ENCODE results near the gene C11orf98.
A peak's percentile ranks its signal among the peaks of the same experiment; 100 is the strongest.
"Not testable (repeated sequence)": the region's sequence is repeated elsewhere in the genome, so short reads cannot be mapped to it uniquely, and the experiment has no call there.

C11orf98 gene

DNA sequence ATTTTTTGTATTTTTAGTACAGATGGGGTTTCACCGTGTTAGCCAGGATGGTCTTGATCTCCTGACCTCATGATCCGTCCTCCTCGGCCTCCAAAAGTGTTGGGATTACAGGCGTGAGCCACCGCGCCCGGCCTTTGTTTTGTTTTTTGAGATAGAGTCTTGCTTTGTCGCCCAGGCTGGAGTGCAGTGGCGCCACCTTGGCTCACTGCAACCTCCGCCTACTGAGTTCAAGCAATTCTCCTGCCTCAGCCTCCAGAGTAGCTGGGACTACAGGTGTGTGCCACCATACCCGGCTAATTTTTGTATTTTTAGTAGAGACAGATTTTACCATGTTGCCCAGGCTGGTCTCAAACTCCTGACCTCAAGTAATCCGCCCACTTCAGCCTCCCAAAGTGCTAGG is 14.7 kb downstream of the C11orf98 start:
- H3K4me3 ChIP-seq (ENCODE audit: extremely low read depth, insufficient read depth, low read length, poor library complexity, severe bottlenecking); H3K9me3 ChIP-seq (ENCODE audit: control insufficient read depth, low read length); H3K4me1 ChIP-seq (ENCODE audit: control insufficient read depth, insufficient read depth, low read length, poor library complexity, severe bottlenecking); H3K27ac ChIP-seq (ENCODE audit: low read depth, low read length, severe bottlenecking): not testable (repeated sequence)
- WGBS, 2 experiments (ENCODE audit: insufficient coverage in 2 of 2), result 96% methylated on average over 8 to 12 of the region's 12 CpGs
- H3K36me3 ChIP-seq (ENCODE audit: control insufficient read depth, insufficient read depth, low read length), result peaks cover 26% of the 10 kb centered on the region

DNA sequence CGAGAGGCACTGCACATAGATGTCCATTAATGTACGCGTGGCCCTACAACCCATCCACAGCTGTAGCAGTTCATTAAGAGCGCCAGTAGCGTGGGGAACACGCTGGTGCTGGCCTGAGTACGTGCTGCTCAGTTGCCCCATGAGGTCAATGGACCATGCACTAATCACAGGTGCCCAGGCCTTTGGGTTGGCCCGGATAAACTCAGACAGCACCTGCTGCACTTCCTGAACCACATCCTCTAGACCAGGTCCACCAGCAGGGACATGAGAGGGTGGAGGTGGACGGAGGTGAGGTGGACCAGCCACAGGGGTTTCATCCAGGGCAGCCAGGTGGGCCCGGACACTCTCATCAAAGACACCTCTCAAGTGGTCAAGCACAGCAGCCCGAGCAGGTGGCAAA is 15.5 kb downstream of the C11orf98 start:
- no peak overlapping the region for H3K4me3 ChIP-seq (ENCODE audit: extremely low read depth, insufficient read depth, low read length, poor library complexity, severe bottlenecking)
- 96 to 97% methylated on average over 10 to 11 of the region's 11 CpGs for WGBS, 2 experiments (ENCODE audit: insufficient coverage in 2 of 2)

DNA sequence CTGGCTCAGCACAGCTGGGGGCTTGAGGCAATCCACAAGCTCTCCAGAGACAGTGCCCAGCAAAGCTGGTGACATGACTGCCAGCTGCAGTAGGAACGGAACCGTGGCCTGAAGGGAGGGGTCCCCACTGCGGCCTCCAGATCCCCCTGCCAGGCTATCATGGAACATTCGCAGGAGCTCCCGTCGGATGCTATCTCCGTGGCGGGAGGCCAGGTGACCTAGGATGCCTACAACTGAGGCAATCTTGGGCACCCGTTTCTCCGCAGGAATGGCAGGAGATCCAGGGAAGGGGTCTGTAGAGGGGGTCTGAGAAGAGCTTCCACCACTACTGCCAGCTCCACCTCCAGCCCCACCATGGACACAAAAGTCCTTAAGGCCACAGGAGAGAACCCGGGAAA is 16.0 kb downstream of the C11orf98 start:
- WGBS, 2 experiments (ENCODE audit: insufficient coverage in 2 of 2), result 95 to 99% methylated on average over 9 to 11 of the region's 11 CpGs
- Histone ChIP-seq H3K27ac (ENCODE audit: low read depth, low read length, severe bottlenecking) (no peak overlapping the region), H3K4me3 (ENCODE audit: extremely low read depth, insufficient read depth, low read length, poor library complexity, severe bottlenecking) (no peak overlapping the region), H3K4me1 (ENCODE audit: control insufficient read depth, insufficient read depth, low read length, poor library complexity, severe bottlenecking) (peaks cover 8% of the 10 kb centered on the region), H3K36me3 (ENCODE audit: control insufficient read depth, insufficient read depth, low read length) (peaks cover 38% of the 10 kb centered on the region), H3K9me3 (ENCODE audit: control insufficient read depth, low read length) (no peaks in the 10 kb centered on the region)

More for the DNA sequence above, 15.5 kb downstream of the C11orf98 start:
- Histone ChIP-seq H3K36me3 (ENCODE audit: control insufficient read depth, insufficient read depth, low read length) (peaks cover 33% of the 10 kb centered on the region), H3K27ac (ENCODE audit: low read depth, low read length, severe bottlenecking) (no peak overlapping the region), H3K9me3 (ENCODE audit: control insufficient read depth, low read length) (no peaks in the 10 kb centered on the region), H3K4me1 (ENCODE audit: control insufficient read depth, insufficient read depth, low read length, poor library complexity, severe bottlenecking) (peaks cover 8% of the 10 kb centered on the region)

GRCh38 chr11:62648185-62648966 is 16.6 kb downstream of the C11orf98 start:
- 96 to 98% methylated on average over 24 of the region's 24 CpGs for WGBS, 2 experiments (ENCODE audit: insufficient coverage in 2 of 2)
- peaks cover 43% of the 10 kb centered on the region for H3K36me3 ChIP-seq (ENCODE audit: control insufficient read depth, insufficient read depth, low read length)
- no peak overlapping the region for H3K27ac ChIP-seq (ENCODE audit: low read depth, low read length, severe bottlenecking)
- no peak overlapping the region for H3K4me3 ChIP-seq (ENCODE audit: extremely low read depth, insufficient read depth, low read length, poor library complexity, severe bottlenecking)
- peaks cover 8% of the 10 kb centered on the region for H3K4me1 ChIP-seq (ENCODE audit: control insufficient read depth, insufficient read depth, low read length, poor library complexity, severe bottlenecking)
- H3K9me3 ChIP-seq (ENCODE audit: control insufficient read depth, low read length), result no peaks in the 10 kb centered on the region

GRCh38 chr11:62647609-62648005 is 17.4 kb downstream of the C11orf98 start:
- Histone ChIP-seq H3K4me3 (ENCODE audit: extremely low read depth, insufficient read depth, low read length, poor library complexity, severe bottlenecking) (no peak overlapping the region), H3K4me1 (ENCODE audit: control insufficient read depth, insufficient read depth, low read length, poor library complexity, severe bottlenecking) (peaks cover 8% of the 10 kb centered on the region), H3K27ac (ENCODE audit: low read depth, low read length, severe bottlenecking) (no peak overlapping the region), H3K36me3 (ENCODE audit: control insufficient read depth, insufficient read depth, low read length) (peaks cover 50% of the 10 kb centered on the region), H3K9me3 (ENCODE audit: control insufficient read depth, low read length) (no peaks in the 10 kb centered on the region)
- WGBS, 2 experiments (ENCODE audit: insufficient coverage in 2 of 2), result 95 to 100% methylated on average over 5 to 6 of the region's 6 CpGs

GRCh38 chr11:62646825-62647608 is 18.0 kb downstream of the C11orf98 start:
- H3K9me3 ChIP-seq (ENCODE audit: control insufficient read depth, low read length), result no peaks in the 10 kb centered on the region
- H3K4me1 ChIP-seq (ENCODE audit: control insufficient read depth, insufficient read depth, low read length, poor library complexity, severe bottlenecking), result peaks cover 8% of the 10 kb centered on the region
- H3K36me3 ChIP-seq (ENCODE audit: control insufficient read depth, insufficient read depth, low read length), result peaks cover 54% of the 10 kb centered on the region
- WGBS, 2 experiments (ENCODE audit: insufficient coverage in 2 of 2), result 79 to 84% methylated on average over 17 to 29 of the region's 32 CpGs
- H3K27ac ChIP-seq (ENCODE audit: low read depth, low read length, severe bottlenecking), result peak overlapping the region; percentile 13
- H3K4me3 ChIP-seq (ENCODE audit: extremely low read depth, insufficient read depth, low read length, poor library complexity, severe bottlenecking), result peak overlapping the region; percentile 96

- Histone ChIP-seq H3K4me3 (ENCODE audit: extremely low read depth, insufficient read depth, low read length, poor library complexity, severe bottlenecking) (peak within 1 kb of the TSS; percentile 96), H3K27ac (ENCODE audit: low read depth, low read length, severe bottlenecking) (peak within 1 kb of the TSS; percentile 98), H3K36me3 (ENCODE audit: control insufficient read depth, insufficient read depth, low read length) (peaks cover 58% of the 10 kb centered on the region), H3K9me3 (ENCODE audit: control insufficient read depth, low read length) (no peaks in the 10 kb centered on the region), H3K4me1 (ENCODE audit: control insufficient read depth, insufficient read depth, low read length, poor library complexity, severe bottlenecking) (peaks cover 8% of the 10 kb centered on the region)
- whole genome bisulfite sequencing, 2 experiments (ENCODE audit: insufficient coverage in 2 of 2), result 0% methylated on average over 64 to 66 of the region's 73 CpGs
Observed at GRCh38 chr11:62645946-62646824, 18.8 kb downstream of the C11orf98 start, which contains the start of gene GANAB. TSS of gene GANAB (minus strand) at chr11:62646613. CDS start at chr11:62646599, 14 bp downstream.

DNA sequence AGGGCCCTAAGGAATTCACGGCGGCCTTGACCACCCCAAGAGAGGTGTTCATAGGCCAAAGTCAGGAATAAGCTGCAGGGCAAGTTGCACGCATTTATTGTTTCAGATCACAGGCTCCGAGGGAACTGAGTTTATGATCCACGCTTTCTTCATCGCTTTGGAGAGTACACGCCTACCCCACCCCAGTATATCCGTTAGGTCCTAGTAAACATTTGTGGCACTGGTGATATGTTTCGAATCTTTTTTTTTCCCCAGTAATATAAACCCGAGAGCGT is 19.4 kb downstream of the C11orf98 start:
- peak overlapping the region; percentile 96 for H3K4me3 ChIP-seq (ENCODE audit: extremely low read depth, insufficient read depth, low read length, poor library complexity, severe bottlenecking)
- H3K9me3 ChIP-seq (ENCODE audit: control insufficient read depth, low read length), result no peaks in the 10 kb centered on the region
- WGBS, 2 experiments (ENCODE audit: insufficient coverage in 2 of 2), result 33 to 40% methylated on average over 10 to 11 of the region's 11 CpGs
- H3K4me1 ChIP-seq (ENCODE audit: control insufficient read depth, insufficient read depth, low read length, poor library complexity, severe bottlenecking), result peaks cover 8% of the 10 kb centered on the region
- H3K27ac ChIP-seq (ENCODE audit: low read depth, low read length, severe bottlenecking), result peak overlapping the region; percentile 98
- peaks cover 63% of the 10 kb centered on the region for H3K36me3 ChIP-seq (ENCODE audit: control insufficient read depth, insufficient read depth, low read length)

GRCh38 chr11:62644220-62644619 is 20.8 kb downstream of the C11orf98 start:
- no peak overlapping the region for H3K4me3 ChIP-seq (ENCODE audit: extremely low read depth, insufficient read depth, low read length, poor library complexity, severe bottlenecking)
- WGBS, 2 experiments (ENCODE audit: insufficient coverage in 2 of 2), result 95 to 100% methylated on average over 3 to 6 of the region's 8 CpGs
- peaks cover 8% of the 10 kb centered on the region for H3K4me1 ChIP-seq (ENCODE audit: control insufficient read depth, insufficient read depth, low read length, poor library complexity, severe bottlenecking)
- H3K27ac ChIP-seq (ENCODE audit: low read depth, low read length, severe bottlenecking), result no peak overlapping the region
- H3K36me3 ChIP-seq (ENCODE audit: control insufficient read depth, insufficient read depth, low read length), result peaks cover 61% of the 10 kb centered on the region
- no peaks in the 10 kb centered on the region for H3K9me3 ChIP-seq (ENCODE audit: control insufficient read depth, low read length)

DNA sequence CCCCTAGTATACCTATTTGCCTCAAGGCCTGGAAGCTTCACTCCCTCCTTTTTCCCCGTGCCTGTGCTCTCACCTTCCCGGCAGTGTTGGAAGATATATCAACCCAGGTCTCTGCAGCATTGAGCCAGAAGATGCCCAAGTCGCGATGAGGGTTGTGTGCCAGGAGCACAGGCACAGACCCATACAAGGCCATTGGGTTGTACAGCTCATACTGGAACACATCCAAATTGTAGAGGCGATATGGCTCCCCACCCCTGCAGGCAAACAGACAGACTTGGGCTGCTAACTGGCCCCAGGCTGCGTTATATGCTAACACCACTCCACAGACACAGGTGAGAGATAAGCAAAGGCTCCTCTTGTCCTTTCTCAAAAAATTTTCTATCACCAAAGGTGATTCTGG is 32.5 kb downstream of the C11orf98 start:
- 98 to 100% methylated on average over 6 of the region's 6 CpGs for WGBS, 2 experiments (ENCODE audit: insufficient coverage in 2 of 2)
- peaks cover 96% of the 10 kb centered on the region for H3K36me3 ChIP-seq (ENCODE audit: control insufficient read depth, insufficient read depth, low read length)

More for the DNA sequence above, 32.5 kb downstream of the C11orf98 start:
- Histone ChIP-seq H3K27ac (ENCODE audit: low read depth, low read length, severe bottlenecking) (no peak overlapping the region), H3K9me3 (ENCODE audit: control insufficient read depth, low read length) (no peaks in the 10 kb centered on the region), H3K4me3 (ENCODE audit: extremely low read depth, insufficient read depth, low read length, poor library complexity, severe bottlenecking) (no peak overlapping the region), H3K4me1 (ENCODE audit: control insufficient read depth, insufficient read depth, low read length, poor library complexity, severe bottlenecking) (no peaks in the 10 kb centered on the region)
